Measurements from ENCODE around the gene SMIM12.
A peak's percentile ranks its signal among the peaks of the same experiment; 100 is the strongest.

The SMIM12 gene

GRCh38 chr1:34859446-34860200 lies at the start of gene SMIM12:
TSS of gene SMIM12 (minus strand) at chr1:34859749. CDS start at chr1:34855977, 3,772 bp downstream.
- peak; percentile 98 for DNase-seq

- no peak for DNase-seq
Observed at GRCh38 chr1:34908369-34908768, 48.8 kb upstream of the SMIM12 start.

- DNase-seq: no peak
Observed at GRCh38 chr1:34907487-34908090, 48.0 kb upstream of the SMIM12 start.

- DNase-seq: no peak
Observed at GRCh38 chr1:34906756-34907155, 47.2 kb upstream of the SMIM12 start.

- no peak for DNase-seq
Observed at GRCh38 chr1:34906222-34906621, 46.7 kb upstream of the SMIM12 start.

- no peak for DNase-seq
Observed at GRCh38 chr1:34905098-34905459, 45.5 kb upstream of the SMIM12 start.

- no peak for DNase-seq
Observed at GRCh38 chr1:34904236-34905097, 44.9 kb upstream of the SMIM12 start.

GRCh38 chr1:34901919-34902318 lies 42.4 kb upstream of the SMIM12 start:
- DNase-seq: no peak

- DNase-seq: no peak
Observed at GRCh38 chr1:34900775-34901502, 41.4 kb upstream of the SMIM12 start.

- DNase-seq: no peak
Observed at GRCh38 chr1:34899906-34900305, 40.4 kb upstream of the SMIM12 start.

GRCh38 chr1:34899471-34899870 lies 39.9 kb upstream of the SMIM12 start:
- DNase-seq: no peak

GRCh38 chr1:34898330-34898761 lies 38.8 kb upstream of the SMIM12 start:
- no peak for DNase-seq

GRCh38 chr1:34896612-34897011 lies 37.1 kb upstream of the SMIM12 start:
- DNase-seq: no peak

GRCh38 chr1:34889705-34890104 lies 30.2 kb upstream of the SMIM12 start:
- no peak for DNase-seq

GRCh38 chr1:34887593-34887992 lies 28.0 kb upstream of the SMIM12 start:
- no peak for DNase-seq

- DNase-seq: peak; percentile 85
Observed at GRCh38 chr1:34885405-34886247, 26.1 kb upstream of the SMIM12 start.

GRCh38 chr1:34884961-34885360 lies 25.4 kb upstream of the SMIM12 start:
- DNase-seq: no peak

- no peak for DNase-seq
Observed at GRCh38 chr1:34884536-34884935, 25.0 kb upstream of the SMIM12 start.

GRCh38 chr1:34879230-34879629 lies 19.7 kb upstream of the SMIM12 start:
- DNase-seq: no peak

GRCh38 chr1:34876406-34876805 lies 16.9 kb upstream of the SMIM12 start:
- no peak for DNase-seq

GRCh38 chr1:34874296-34874952 lies 14.9 kb upstream of the SMIM12 start:
- DNase-seq: no peak

GRCh38 chr1:34872133-34872503 lies 12.6 kb upstream of the SMIM12 start:
- no peak for DNase-seq

Data from activated effector memory CD4-positive, alpha-beta T cell treated with anti-CD3 and anti-CD28 coated beads, Interleukin-2, amount 50 U/mL, for 16 hours (primary cell).